PC-3 (cell line): ENCODE data around the gene FIBIN. TPM values are rescaled to one million over a fixed set of nuclear protein-coding genes. Genes with fewer than 3 reads are reported as not detected.
"Not testable (repeated sequence)": the region's sequence is repeated elsewhere in the genome, so short reads cannot be mapped to it uniquely, and the experiment has no call there.

Source experiments
- ATAC-seq: fragments of 200-7000 bp; cut with Tn5 transposase; 2 replicates; pipeline ENCODE4 v1.9.1; 2020; ENCODE audit warnings: mild to moderate bottlenecking, moderate library complexity
- BruUV-seq: library from RNA; stranded (reverse); fragments of 400-500 nt; replicated peaks from 2 replicates; lab custom pipeline; 2021; lab: Mats Ljungman, UMichigan
- CTCF ChIA-PET: fragments of 300-600 bp; sonication (Branson Sonifier 250); formaldehyde crosslinking; loops from one replicate; lab custom pipeline; 2022; ENCODE audit warnings: antibody characterized with exemption; lab: Charles Lee
- POLR2A ChIA-PET: fragments of 300-600 bp; sonication (Branson Sonifier 250); formaldehyde crosslinking; loops from one replicate; lab custom pipeline; 2022; ENCODE audit warnings: antibody characterized with exemption; ENCODE audit not compliant: unreplicated experiment; lab: Charles Lee
- DNase-seq: peaks from one replicate; pipeline ENCODE4 v3.0.0-alpha.2; 2015
- H2AFZ ChIP-seq: fragments of 300-600 bp; sonication (generic); 2 replicates; pipeline ENCODE4 v1.6.0; 2016; ENCODE audit warnings: antibody characterized with exemption, low read length
- H3F3A ChIP-seq: fragments of 300-600 bp; sonication (generic); one replicate; pipeline ENCODE4 v1.6.0; 2017; ENCODE audit warnings: antibody characterized with exemption, low read length, control low read depth, mild to moderate bottlenecking; ENCODE audit not compliant: unreplicated experiment
- H3K27ac ChIP-seq: fragments of 300-600 bp; sonication (generic); 2 replicates; pipeline ENCODE4 v1.5.1; 2016; ENCODE audit warnings: mild to moderate bottlenecking, low read length
- H3K27me3 ChIP-seq: fragments of 300-600 bp; sonication (generic); 2 replicates; pipeline ENCODE4 v1.6.1; 2016; ENCODE audit warnings: low read length, mixed read lengths
- H3K36me3 ChIP-seq: fragments of 300-600 bp; sonication (generic); 2 replicates; pipeline ENCODE4 v1.6.1; 2016; ENCODE audit warnings: low read depth, mixed run types, low read length, mixed read lengths
- H3K4me1 ChIP-seq: fragments of 300-600 bp; sonication (generic); 2 replicates; pipeline ENCODE4 v1.5.1; 2016; ENCODE audit warnings: low read length; ENCODE audit not compliant: insufficient read depth
- H3K4me2 ChIP-seq: fragments of 300-600 bp; sonication (generic); 2 replicates; pipeline ENCODE4 v1.6.0; 2016; ENCODE audit warnings: low read length
- H3K4me3 ChIP-seq: fragments of 300-600 bp; sonication (generic); 2 replicates; pipeline ENCODE4 v1.5.1; 2016; ENCODE audit warnings: mild to moderate bottlenecking, low read length, mixed read lengths
- H3K79me2 ChIP-seq: fragments of 300-600 bp; sonication (generic); 2 replicates; pipeline ENCODE4 v1.6.1; 2017; ENCODE audit warnings: low read length, mixed read lengths
- H3K9ac ChIP-seq: fragments of 300-600 bp; sonication (generic); 2 replicates; pipeline ENCODE4 v1.6.0; 2016; ENCODE audit warnings: mild to moderate bottlenecking, low read length
- H3K9me2 ChIP-seq: fragments of 300-600 bp; sonication (generic); replicated peaks from 2 replicates; pipeline ENCODE4 v1.6.1; 2016; ENCODE audit warnings: mixed run types, low read length, mixed read lengths
- H3K9me3 ChIP-seq: fragments of 300-600 bp; sonication (generic); 2 replicates; pipeline ENCODE4 v1.6.1; 2016; ENCODE audit warnings: low read length, mixed read lengths
- H4K20me1 ChIP-seq: fragments of 300-600 bp; sonication (generic); 2 replicates; pipeline ENCODE4 v1.6.1; 2016; ENCODE audit warnings: low read length, mixed read lengths
- CTCF ChIP-seq: fragments of 300-600 bp; sonication (generic); conservative IDR thresholded peaks from 2 replicates; pipeline ENCODE4 v1.5.1; 2017; ENCODE audit warnings: antibody characterized with exemption, low read depth, mild to moderate bottlenecking, low read length
- EZH2 ChIP-seq: fragments of 300-600 bp; sonication (generic); IDR thresholded peaks from one replicate; pipeline ENCODE4 v1.6.1; 2017; ENCODE audit warnings: antibody characterized with exemption, mild to moderate bottlenecking, low read length; ENCODE audit not compliant: unreplicated experiment
- EZH2phosphoT487 ChIP-seq: fragments of 300-600 bp; sonication (generic); IDR thresholded peaks from 2 replicates; pipeline ENCODE4 v1.6.1; 2018; ENCODE audit warnings: mild to moderate bottlenecking, antibody characterized with exemption, low read length, borderline replicate concordance
- intact Hi-C: fragments of 100-400 bp; cut with micrococcal nuclease; formaldehyde crosslinking; loops from 2 replicates; pipeline ENCODE4 v1.9.0; 2023
- total RNA-seq: library from RNA; depleted of rRNA; stranded (reverse); fragments of >200 nt; gene quantifications from 2 replicates; pipeline ENCODE4 v1.2.3, GENCODE V29; 2014

Gene FIBIN
- total RNA-seq, 1 experiment from 2014 or later = not detected

GRCh38 chr11:26960281-26960680 is 33.6 kb upstream of the FIBIN start:
- no peak for DNase-seq
- no peak for ATAC-seq

GRCh38 chr11:26963764-26964163 is 30.1 kb upstream of the FIBIN start:
- no peak for DNase-seq
- Histone ChIP-seq H2AFZ (no peak overlapping the region), H3K79me2 (no peaks in the 10 kb centered on the region), H3K4me2 (no peak overlapping the region), H3F3A (no peaks in the 10 kb centered on the region), H3K9ac (no peak overlapping the region), H3K9me2 (no peaks in the 10 kb centered on the region), H3K27me3 (no peaks in the 10 kb centered on the region), H4K20me1 (no peaks in the 10 kb centered on the region), H3K4me3 (no peak overlapping the region), H3K9me3 (no peaks in the 10 kb centered on the region), H3K4me1 (no peaks in the 10 kb centered on the region), H3K36me3 (no peaks in the 10 kb centered on the region), H3K27ac (no peak overlapping the region)
- CTCF ChIA-PET = no interaction called here
- BruUV-seq = no TSS peak
- TF ChIP-seq CTCF (no peak), EZH2phosphoT487 (no peak), EZH2 (no peak)
- intact Hi-C loops = no loop called here
- POLR2A ChIA-PET = no interaction called here
- ATAC-seq = no peak

More at GRCh38 chr11:26960281-26960680, 33.6 kb upstream of the FIBIN start:
- no peaks in the 10 kb centered on the region for H4K20me1 ChIP-seq
- H3K79me2 ChIP-seq = no peaks in the 10 kb centered on the region
- no peak overlapping the region for H3K9ac ChIP-seq
- H3K4me3 ChIP-seq = no peak overlapping the region
- H3K4me1 ChIP-seq = no peaks in the 10 kb centered on the region
- TF ChIP-seq CTCF (no peak), EZH2 (no peak), EZH2phosphoT487 (no peak)
- H3K9me3 ChIP-seq = no peaks in the 10 kb centered on the region
- no peaks in the 10 kb centered on the region for H3F3A ChIP-seq
- intact Hi-C loops = no loop called here
- H3K4me2 ChIP-seq = no peak overlapping the region
- H2AFZ ChIP-seq = no peak overlapping the region
- no peak overlapping the region for H3K27ac ChIP-seq
- H3K9me2 ChIP-seq = no peaks in the 10 kb centered on the region
- ChIA-PET POLR2A (no interaction called here), CTCF (no interaction called here)
- H3K36me3 ChIP-seq = no peaks in the 10 kb centered on the region
- no peaks in the 10 kb centered on the region for H3K27me3 ChIP-seq
- no TSS peak for BruUV-seq

- no peak for TF ChIP-seq EZH2phosphoT487
- no peak for TF ChIP-seq CTCF
- no peak for TF ChIP-seq EZH2
- ChIA-PET CTCF (no interaction called here), POLR2A (no interaction called here)
- intact Hi-C loops = no loop called here
- no peak for ATAC-seq
- H3K9me3 ChIP-seq = no peaks in the 10 kb centered on the region
- no peak overlapping the region for H2AFZ ChIP-seq
- no peak overlapping the region for H3K4me2 ChIP-seq
- no peaks in the 10 kb centered on the region for H4K20me1 ChIP-seq
- no peaks in the 10 kb centered on the region for H3K36me3 ChIP-seq
- H3K4me1 ChIP-seq = no peaks in the 10 kb centered on the region
- no peak for DNase-seq
- H3K79me2 ChIP-seq = no peaks in the 10 kb centered on the region
- H3K9me2 ChIP-seq = no peaks in the 10 kb centered on the region
- no peaks in the 10 kb centered on the region for H3F3A ChIP-seq
- no peak overlapping the region for H3K4me3 ChIP-seq
- no peak overlapping the region for H3K9ac ChIP-seq
- no peak overlapping the region for H3K27ac ChIP-seq
- BruUV-seq = no TSS peak
- no peaks in the 10 kb centered on the region for H3K27me3 ChIP-seq
Observed at GRCh38 chr11:26964339-26964738, 29.6 kb upstream of the FIBIN start.

- H3K9me2 ChIP-seq, H2AFZ ChIP-seq, H3K4me1 ChIP-seq, H3K9me3 ChIP-seq, ATAC-seq, H3K4me3 ChIP-seq, H4K20me1 ChIP-seq, DNase-seq, H3K9ac ChIP-seq, H3K4me2 ChIP-seq, H3K27ac ChIP-seq, H3K27me3 ChIP-seq, intact Hi-C loops, H3K36me3 ChIP-seq, CTCF ChIA-PET, H3K79me2 ChIP-seq, BruUV-seq, H3F3A ChIP-seq, POLR2A ChIA-PET: not testable (repeated sequence)
Observed at GRCh38 chr11:26964847-26965485, 28.9 kb upstream of the FIBIN start.
